Measurements from ENCODE around the gene ZBTB45.

The ZBTB45 gene

DNA sequence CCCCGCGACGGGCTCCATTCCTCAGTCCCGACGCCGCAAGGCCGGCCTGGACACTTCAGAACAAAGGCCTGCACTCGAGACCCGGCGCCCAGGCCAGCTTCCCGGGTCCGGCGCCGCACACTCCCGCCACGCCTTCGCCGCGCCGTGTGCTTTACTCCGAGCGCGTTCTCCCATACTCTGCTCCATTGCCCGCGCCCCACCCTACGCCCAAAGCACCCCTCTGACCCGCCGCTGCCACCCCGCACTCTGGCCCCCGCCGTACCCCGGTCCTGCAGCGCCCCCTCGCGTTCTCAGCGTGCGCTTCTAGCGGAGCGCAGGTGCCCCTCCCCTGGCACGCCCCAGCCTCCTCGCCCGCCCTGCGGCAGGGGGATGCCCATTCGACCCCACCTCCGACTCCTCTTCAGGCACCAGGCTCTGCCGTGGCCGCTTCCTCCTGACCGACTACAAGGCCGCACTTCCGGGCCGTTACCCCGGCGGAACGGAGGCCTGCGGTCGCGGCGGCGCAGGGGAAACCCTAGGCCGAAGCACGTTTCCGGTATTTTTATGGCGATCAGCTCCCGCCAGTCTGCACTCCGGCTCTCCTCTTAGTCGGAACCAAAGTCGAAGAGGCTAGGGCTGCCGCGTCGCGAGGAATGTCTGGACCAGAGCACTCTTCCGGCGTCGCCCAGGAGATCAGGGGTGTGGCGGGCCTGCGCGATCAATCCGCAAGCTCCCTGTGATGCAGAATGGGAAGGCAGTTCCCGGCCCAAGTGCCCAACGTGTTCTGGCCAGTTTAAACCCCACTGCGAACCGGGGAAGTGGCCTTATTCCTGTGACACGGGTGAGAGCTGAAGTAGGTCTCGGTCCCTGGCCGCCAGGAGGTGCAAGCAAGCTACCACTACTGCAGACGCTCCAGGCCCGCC lies at the start of gene ZBTB45:
TSS of gene ZBTB45 (minus strand) at position 456 of the 902 bp plus-strand sequence. CDS start 2,137 bp downstream, outside the sequence.
- peak; percentile 92 to 93 for DNase-seq (ENCODE audit: low read depth in 2 of 2)

GRCh38 chr19:58568453-58569130 lies 49.0 kb upstream of the ZBTB45 start:
- no peak for DNase-seq (ENCODE audit: low read depth in 2 of 2)

DNA sequence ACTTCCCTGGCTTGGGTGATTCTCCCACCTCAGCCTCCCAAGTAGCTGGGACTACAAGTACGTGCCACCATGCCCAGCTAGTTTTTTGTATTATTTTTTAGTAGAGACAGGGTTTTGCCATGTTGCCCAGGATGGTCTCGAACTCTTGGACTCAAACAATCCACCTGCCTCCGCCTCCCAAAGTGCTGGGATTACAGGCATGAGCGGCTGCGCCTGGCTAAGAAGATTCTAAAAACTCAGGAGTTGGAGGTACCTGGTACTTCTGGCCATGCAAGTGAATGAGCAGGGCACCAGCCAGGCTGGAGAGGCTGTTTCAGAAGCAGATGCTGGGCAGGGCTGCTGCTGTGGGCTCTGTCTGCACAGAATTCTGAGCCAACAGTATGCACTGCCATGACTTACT lies 47.4 kb upstream of the ZBTB45 start:
- no peak for DNase-seq (ENCODE audit: low read depth in 2 of 2)

- DNase-seq (ENCODE audit: low read depth in 2 of 2) = no peak
Observed at GRCh38 chr19:58563823-58564222, 44.2 kb upstream of the ZBTB45 start.

DNA sequence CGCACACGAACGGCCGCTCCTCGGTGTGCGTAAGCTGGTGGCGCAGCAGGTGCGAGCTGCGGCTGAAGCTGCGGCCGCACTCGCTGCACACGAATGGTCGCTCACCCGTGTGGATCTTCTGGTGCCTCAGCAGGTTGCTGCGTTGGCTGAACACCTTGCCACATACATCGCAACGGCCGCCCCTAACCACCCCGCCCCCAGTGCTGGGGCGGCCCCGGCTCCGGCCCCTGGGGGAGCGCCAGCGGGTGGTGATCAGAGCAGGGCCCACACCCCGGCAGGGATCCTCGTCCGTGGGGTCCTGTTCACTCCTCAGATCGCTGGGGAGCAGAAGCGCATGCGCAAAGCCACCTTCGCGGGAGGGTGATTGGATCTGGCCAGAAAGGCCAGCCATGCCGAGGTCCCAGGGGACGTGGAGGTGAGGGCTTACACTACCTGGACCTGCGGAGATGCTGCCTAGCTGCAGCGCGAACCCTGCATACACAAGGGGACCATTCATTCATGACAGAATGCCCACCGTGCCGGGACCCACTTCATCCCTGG lies 43.5 kb upstream of the ZBTB45 start:
- no peak for DNase-seq (ENCODE audit: low read depth in 2 of 2)

- no peak for DNase-seq (ENCODE audit: low read depth in 2 of 2)
Observed at GRCh38 chr19:58562122-58563033, 42.8 kb upstream of the ZBTB45 start.

GRCh38 chr19:58561373-58562121 lies 41.9 kb upstream of the ZBTB45 start:
- no peak for DNase-seq (ENCODE audit: low read depth in 2 of 2)

DNA sequence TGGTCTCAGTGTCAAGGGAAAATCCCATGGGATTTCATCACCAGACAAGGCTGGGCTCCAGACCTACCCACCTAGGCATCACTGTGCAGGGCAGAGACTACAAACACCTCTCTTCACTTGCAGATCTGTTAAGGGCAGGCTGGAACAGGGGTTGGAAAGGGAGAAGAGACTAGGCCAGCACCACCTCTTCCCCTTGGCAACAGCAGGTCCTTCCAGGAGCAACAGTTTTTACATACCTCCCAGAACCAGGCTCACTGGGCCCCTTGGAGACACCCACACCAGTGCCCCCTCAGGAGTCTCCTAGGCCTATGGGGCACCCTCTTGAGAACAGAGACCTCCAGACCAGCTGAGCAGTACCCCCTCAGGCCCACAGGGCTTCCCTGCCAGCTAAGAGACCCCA lies 41.3 kb upstream of the ZBTB45 start:
- no peak for DNase-seq (ENCODE audit: low read depth in 2 of 2)

DNA sequence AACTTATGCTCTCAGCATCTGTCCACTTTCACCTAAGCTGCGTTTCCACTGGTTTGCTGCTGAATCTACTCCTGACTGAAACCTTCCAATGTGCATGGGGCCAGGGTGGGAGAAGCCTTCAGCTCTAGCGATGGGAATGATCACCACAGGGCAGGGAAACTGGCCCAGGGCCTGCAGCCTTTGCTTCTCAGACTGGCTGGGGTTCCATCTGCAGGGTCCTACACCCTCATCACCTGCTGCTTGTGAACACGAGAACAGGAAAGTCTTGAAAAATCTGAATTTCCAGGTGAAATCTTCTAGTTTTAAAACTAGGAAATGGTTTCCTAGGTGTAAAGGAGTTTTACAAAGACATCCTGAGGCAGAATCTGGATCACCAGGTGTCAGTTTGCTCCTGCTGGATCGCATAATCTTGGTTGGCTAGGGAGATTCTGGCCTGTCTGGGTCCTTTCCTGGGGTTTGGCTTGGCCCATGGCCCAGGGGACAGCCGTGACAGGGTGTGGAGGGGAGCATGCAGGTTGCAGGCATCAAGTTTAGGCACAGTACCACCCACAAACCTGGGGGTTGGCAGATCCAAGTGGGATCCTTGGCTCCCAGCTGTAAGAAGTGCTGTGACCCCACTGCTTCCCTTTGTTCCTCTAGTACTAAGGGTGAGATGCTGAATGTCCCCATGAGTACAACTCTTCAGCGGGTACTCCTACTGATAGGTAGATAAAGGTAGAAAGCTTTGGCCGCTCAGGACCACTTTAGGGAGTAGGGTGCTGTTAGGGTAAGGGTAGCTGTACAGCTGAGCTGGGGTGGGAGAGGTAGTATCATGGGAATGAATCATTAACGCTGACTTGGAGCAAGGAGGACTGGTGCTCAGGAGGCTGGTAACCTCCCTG lies 40.6 kb upstream of the ZBTB45 start:
- DNase-seq (ENCODE audit: low read depth in 2 of 2) = no peak

DNA sequence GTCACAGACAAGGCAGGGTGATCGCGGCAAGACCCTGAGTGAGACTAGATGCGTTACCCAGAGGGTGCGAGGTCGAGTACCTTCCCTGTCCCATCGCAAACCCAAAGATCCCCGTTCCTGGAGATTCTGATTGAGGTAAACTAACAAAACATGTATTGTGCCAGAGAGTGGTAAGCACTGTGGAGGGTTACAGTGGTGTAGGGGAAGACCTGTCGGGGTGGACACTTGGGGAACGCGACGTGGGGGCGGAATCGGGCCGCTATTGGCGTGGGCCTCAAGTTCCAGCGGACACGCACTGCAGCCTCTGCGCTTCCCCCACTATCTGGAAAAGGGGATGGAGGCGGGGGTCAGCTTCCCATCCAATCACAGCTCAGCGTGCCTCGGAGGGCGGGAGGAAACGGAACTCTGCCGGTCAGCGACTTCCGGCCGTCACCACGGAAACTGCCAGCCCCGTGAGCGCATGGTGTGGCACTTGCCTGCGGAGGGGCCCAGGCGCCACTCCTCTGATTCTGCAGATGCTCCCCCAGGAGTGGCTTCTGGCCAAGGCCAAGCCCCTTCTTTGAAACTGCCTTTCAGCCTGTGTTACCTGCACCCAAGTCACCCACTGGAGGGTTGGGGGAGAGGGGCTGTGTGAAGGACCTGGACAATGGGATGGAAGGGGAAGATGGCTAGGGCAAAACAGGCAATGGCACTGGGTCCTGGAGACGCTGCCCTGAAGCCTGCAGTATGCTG lies 39.8 kb upstream of the ZBTB45 start:
- DNase-seq (ENCODE audit: low read depth in 2 of 2) = peak; percentile 72 to 74

- peak; percentile 97 for DNase-seq (ENCODE audit: low read depth in 2 of 2)
Observed at GRCh38 chr19:58558623-58559274, 39.1 kb upstream of the ZBTB45 start.

- DNase-seq (ENCODE audit: low read depth in 2 of 2) = no peak
Observed at GRCh38 chr19:58558066-58558622, 38.5 kb upstream of the ZBTB45 start, which contains the start of gene UBE2M. Gene UBE2M, minus strand, starts transcription at chr19:58558611. Its CDS starts 230 bp downstream, at chr19:58558381.

DNA sequence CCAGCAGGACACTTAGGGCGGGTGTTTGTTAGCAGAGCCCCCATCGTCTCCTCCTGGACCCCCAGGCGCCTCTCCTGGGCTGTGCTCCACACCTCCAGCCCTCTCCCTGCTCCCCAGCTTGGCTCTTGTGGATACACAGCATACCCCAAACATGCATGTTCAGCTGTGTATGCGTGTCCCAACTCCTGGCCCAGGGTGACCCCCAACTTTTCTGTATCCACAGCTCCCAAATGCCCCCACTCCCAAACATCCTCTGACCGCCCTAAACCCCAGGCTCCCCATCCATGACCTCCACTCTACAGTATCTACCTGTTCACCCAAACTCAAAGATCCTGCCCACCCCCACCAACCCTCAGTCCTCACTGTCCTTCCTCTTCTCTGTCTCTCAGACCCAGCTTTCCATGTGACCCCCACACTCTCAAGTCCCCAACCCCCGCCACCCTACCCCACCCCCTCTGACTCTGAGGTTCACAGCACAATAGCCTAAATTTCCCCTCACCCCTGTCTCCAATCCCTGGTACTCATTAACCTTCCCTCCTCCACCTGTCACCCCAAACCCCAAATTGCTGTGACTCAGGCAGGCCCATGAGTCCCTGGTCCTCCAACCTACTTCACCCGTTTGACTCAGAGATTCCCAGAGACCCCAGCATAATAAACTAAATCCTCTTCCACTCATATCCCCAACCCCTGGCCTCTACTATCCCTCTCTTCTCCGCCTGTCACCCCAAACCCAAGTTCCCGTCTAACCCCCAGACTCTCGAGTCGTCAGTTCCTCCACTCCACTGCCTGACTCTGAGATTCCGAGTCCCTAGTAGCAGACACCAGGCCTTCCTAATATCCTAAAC lies 37.8 kb upstream of the ZBTB45 start:
- DNase-seq (ENCODE audit: low read depth in 2 of 2) = no peak

DNA sequence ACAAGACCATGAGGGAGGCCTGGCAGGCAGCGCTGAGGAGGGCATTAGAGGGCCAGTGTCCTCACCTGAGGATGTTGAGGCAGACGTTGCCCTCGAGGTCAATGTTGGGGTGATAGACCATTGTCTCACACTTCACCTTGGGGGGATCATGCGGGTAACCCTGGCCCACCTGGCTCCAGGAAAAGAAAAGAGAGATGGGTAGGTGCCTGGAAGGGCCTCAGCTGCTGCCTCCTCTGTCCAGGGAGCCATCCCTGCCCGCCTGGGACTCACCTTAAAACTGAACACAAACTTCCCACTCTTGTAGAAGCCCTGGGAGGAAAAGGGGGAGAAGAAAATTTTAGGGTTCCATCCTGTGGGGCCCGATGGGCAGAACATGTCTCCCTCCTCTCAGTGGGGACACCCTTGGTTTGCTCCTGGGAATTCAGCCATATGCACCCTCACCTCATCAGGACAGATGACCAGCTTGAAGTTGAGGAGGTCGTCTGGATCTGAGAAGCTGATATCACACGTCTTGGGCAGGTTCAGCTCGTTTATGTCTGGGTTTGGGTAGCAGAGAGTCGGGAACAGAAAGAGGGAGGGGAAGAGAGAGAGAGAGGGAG lies 37.1 kb upstream of the ZBTB45 start:
- DNase-seq (ENCODE audit: low read depth in 2 of 2) = no peak

DNA sequence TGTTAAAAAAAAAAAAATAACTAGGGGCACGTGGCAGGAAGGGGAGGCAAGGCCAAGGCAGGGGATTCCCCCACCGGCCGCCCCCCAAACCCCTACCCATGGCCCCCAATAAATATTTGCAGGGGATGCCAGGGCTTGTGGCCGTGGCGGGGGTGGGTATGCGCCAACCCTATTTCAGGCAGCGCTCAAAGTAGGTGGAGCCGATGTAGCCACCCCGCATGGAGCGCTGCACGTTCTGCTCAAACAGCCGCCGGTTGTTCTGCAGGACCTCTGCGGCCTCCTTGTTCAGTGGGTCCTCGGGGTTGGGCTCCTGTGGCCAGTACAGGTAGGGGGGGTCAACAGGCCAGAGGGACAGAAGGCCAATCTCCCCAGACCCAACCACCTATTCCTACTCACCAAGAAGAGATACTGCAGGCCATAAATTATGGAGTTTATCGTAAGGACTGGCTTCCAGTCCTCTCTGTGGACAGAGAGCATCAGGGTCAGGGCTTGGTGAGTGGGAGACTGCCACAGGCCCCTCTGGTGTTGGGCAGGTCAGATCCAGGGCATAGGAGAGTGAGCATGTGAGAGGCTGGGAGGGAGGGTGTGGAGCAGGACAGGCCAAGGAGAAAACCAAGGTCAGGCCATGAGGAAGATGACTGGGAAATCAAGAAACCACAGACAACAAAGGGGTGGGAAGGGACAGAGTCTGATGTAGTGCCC lies 36.5 kb upstream of the ZBTB45 start:
- no peak for DNase-seq (ENCODE audit: low read depth in 2 of 2)

GRCh38 chr19:58555369-58555885 lies 35.8 kb upstream of the ZBTB45 start:
- DNase-seq (ENCODE audit: low read depth in 2 of 2) = no peak
